HG02571 (cell line): Measurements from ENCODE around the gene GIT2.
A peak's percentile ranks its signal among the peaks of the same experiment; 100 is the strongest.
"Not testable (repeated sequence)": the region's sequence is repeated elsewhere in the genome, so short reads cannot be mapped to it uniquely, and the experiment has no call there.

Experiments used
- ATAC-seq: cut with Tn5 transposase; IDR thresholded peaks from one replicate; pipeline ENCODE4 v1.9.1; 2021; ENCODE audit warnings: mild to moderate bottlenecking, moderate library complexity; ENCODE audit not compliant: unreplicated experiment

GIT2 gene

GRCh38 chr12:110005319-110005973, 9.3 kb upstream of the GIT2 start:
- ATAC-seq, result no peak

- no peak for ATAC-seq
Observed at GRCh38 chr12:110004598-110004997, 8.4 kb upstream of the GIT2 start.

GRCh38 chr12:110002676-110003515, 6.7 kb upstream of the GIT2 start:
- ATAC-seq, result no peak

- ATAC-seq, result no peak
Observed at GRCh38 chr12:110001596-110001995, 5.4 kb upstream of the GIT2 start.

GRCh38 chr12:109999983-110000505, 3.9 kb upstream of the GIT2 start:
- ATAC-seq, result no peak

- no peak for ATAC-seq
Observed at GRCh38 chr12:109999649-109999971, 3.4 kb upstream of the GIT2 start.

GRCh38 chr12:109998904-109999648, 2.9 kb upstream of the GIT2 start, which contains the start of gene ANKRD13A:
TSS of gene ANKRD13A (plus strand) at chr12:109999430. CDS start at chr12:109999689, 259 bp downstream.
- ATAC-seq, result peak; percentile 43

- ATAC-seq, result no peak
Observed at GRCh38 chr12:109998241-109998903, 2.2 kb upstream of the GIT2 start.

GRCh38 chr12:109997393-109997792, 1.2 kb upstream of the GIT2 start:
- ATAC-seq, result no peak

- ATAC-seq, result no peak
Observed at GRCh38 chr12:109996483-109996853, 300 bp upstream of the GIT2 start.

- ATAC-seq, result no peak
Observed at GRCh38 chr12:109995361-109995685, 845 bp downstream of the GIT2 start.

GRCh38 chr12:109994401-109995175, 1.6 kb downstream of the GIT2 start:
- ATAC-seq, result no peak

- no peak for ATAC-seq
Observed at GRCh38 chr12:109993091-109993490, 3.1 kb downstream of the GIT2 start.

- ATAC-seq, result no peak
Observed at GRCh38 chr12:109991586-109991985, 4.6 kb downstream of the GIT2 start.

GRCh38 chr12:109989380-109989779, 6.8 kb downstream of the GIT2 start:
- ATAC-seq, result no peak

GRCh38 chr12:109988903-109989302, 7.3 kb downstream of the GIT2 start:
- ATAC-seq, result no peak

- no peak for ATAC-seq
Observed at GRCh38 chr12:109988274-109988673, 7.9 kb downstream of the GIT2 start.

GRCh38 chr12:109987615-109988014, 8.6 kb downstream of the GIT2 start:
- ATAC-seq, result no peak

- not testable (repeated sequence) for ATAC-seq
Observed at GRCh38 chr12:109986236-109986635, 9.9 kb downstream of the GIT2 start.

GRCh38 chr12:109983432-109984142, 12.6 kb downstream of the GIT2 start:
- no peak for ATAC-seq
